Endothelial cell of umbilical vein (primary cell): ENCODE data around the gene ZDHHC14.

Experiments used
- EZH2 ChIP-seq: IDR thresholded peaks from 2 replicates; pipeline ENCODE4 v1.6.1; 2012; ENCODE audit warnings: borderline replicate concordance, low read depth, mild to moderate bottlenecking, moderate library complexity, low read length, inconsistent platforms; ENCODE audit not compliant: severe bottlenecking
- POLR2A ChIP-seq: IDR thresholded peaks from 2 replicates; pipeline ENCODE4 v1.6.1; 2012; ENCODE audit warnings: low read depth, mild to moderate bottlenecking, control low read depth, low read length
- POLR2AphosphoS5 ChIP-seq: IDR thresholded peaks from 2 replicates; pipeline ENCODE4 v1.6.1; 2012; ENCODE audit warnings: low read depth, mild to moderate bottlenecking, control low read depth, low read length, moderate library complexity; ENCODE audit not compliant: insufficient read depth
- TF ChIP-seq, protein P1 (sequence below), 2 donors: IDR thresholded peaks; 1 replicate in 1 of 2; 2 replicates in 1 of 2; pipeline ENCODE4 v1.5.1; 2011; ENCODE audit warnings: low read length in 2 of 2, mild to moderate bottlenecking in 2 of 2, moderate library complexity in 2 of 2, control low read depth in 1 of 2, inconsistent platforms in 1 of 2, low read depth in 1 of 2; ENCODE audit not compliant: insufficient read depth in 1 of 2; ENCODE audit errors: extremely low read depth in 1 of 2
- TF ChIP-seq, protein P2 (sequence below): IDR thresholded peaks from 2 replicates; pipeline ENCODE4 v1.6.1; 2011; ENCODE audit not compliant: insufficient read depth, insufficient read length

DNA sequence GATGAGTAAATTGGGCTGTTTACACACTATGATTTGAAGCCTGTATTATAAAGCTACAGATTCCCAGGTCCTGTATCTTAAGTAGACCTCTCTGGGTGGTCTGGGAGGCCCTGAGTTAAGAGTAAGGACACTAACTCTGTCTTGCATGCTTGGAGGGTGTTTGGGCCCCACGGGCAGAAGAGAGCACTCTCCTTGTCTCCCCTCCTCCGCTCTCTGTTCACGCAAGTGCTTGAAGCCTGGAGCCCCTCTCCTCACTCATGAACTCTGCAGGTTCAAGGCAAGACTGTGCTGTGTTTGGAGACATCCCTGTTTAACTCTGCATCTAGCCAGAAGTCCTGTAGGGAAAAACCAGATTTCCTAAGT, 154.0 kb downstream of the ZDHHC14 start:
- TF ChIP-seq, protein P1, sequence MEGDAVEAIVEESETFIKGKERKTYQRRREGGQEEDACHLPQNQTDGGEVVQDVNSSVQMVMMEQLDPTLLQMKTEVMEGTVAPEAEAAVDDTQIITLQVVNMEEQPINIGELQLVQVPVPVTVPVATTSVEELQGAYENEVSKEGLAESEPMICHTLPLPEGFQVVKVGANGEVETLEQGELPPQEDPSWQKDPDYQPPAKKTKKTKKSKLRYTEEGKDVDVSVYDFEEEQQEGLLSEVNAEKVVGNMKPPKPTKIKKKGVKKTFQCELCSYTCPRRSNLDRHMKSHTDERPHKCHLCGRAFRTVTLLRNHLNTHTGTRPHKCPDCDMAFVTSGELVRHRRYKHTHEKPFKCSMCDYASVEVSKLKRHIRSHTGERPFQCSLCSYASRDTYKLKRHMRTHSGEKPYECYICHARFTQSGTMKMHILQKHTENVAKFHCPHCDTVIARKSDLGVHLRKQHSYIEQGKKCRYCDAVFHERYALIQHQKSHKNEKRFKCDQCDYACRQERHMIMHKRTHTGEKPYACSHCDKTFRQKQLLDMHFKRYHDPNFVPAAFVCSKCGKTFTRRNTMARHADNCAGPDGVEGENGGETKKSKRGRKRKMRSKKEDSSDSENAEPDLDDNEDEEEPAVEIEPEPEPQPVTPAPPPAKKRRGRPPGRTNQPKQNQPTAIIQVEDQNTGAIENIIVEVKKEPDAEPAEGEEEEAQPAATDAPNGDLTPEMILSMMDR (IDR thresholded peaks at IDR 0.05; ENCODE audit: extremely low read depth in 1 of 2, insufficient read depth in 1 of 2, low read depth in 1 of 2, low read length in 2 of 2), result no peak
- no peak for TF ChIP-seq POLR2AphosphoS5
- TF ChIP-seq EZH2, result no peak
- no peak for TF ChIP-seq POLR2A
- TF ChIP-seq, protein P2, sequence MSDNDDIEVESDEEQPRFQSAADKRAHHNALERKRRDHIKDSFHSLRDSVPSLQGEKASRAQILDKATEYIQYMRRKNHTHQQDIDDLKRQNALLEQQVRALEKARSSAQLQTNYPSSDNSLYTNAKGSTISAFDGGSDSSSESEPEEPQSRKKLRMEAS, result no peak
